NT2/D1 (cell line): ENCODE measurements around the gene HP1BP3.
"Not testable (repeated sequence)": the region's sequence is repeated elsewhere in the genome, so short reads cannot be mapped to it uniquely, and the experiment has no call there.

Source experiments
- DNase-seq: peaks from one replicate; pipeline ENCODE4 v3.0.0-alpha.2; 2011; ENCODE audit warnings: low read depth, low spot score
- H3K27me3 ChIP-seq: 2 replicates; pipeline ENCODE4 v1.6.0; 2011; ENCODE audit warnings: mild to moderate bottlenecking; ENCODE audit not compliant: insufficient read length, insufficient read depth
- H3K36me3 ChIP-seq: 2 replicates; pipeline ENCODE4 v1.6.1; 2011; ENCODE audit warnings: mild to moderate bottlenecking, low read length, mixed read lengths; ENCODE audit not compliant: insufficient read depth, insufficient read length
- H3K4me1 ChIP-seq: 2 replicates; pipeline ENCODE4 v1.5.1; 2011; ENCODE audit not compliant: insufficient read depth, insufficient read length
- H3K4me3 ChIP-seq: 2 replicates; pipeline ENCODE4 v1.5.1; 2011; ENCODE audit warnings: low read depth; ENCODE audit not compliant: insufficient read length
- H3K9ac ChIP-seq: 2 replicates; pipeline ENCODE4 v1.6.0; 2011; ENCODE audit warnings: low read depth; ENCODE audit not compliant: insufficient read length
- H3K9me3 ChIP-seq: 2 replicates; pipeline ENCODE4 v1.5.1; 2011; ENCODE audit warnings: mild to moderate bottlenecking, low read length; ENCODE audit not compliant: insufficient read depth
- SUZ12 ChIP-seq: IDR thresholded peaks from 2 replicates; pipeline ENCODE4 v1.6.1; 2011; ENCODE audit not compliant: insufficient read length, insufficient read depth; ENCODE audit errors: extremely low read depth
- YY1 ChIP-seq: IDR thresholded peaks from 2 replicates; pipeline ENCODE4 v1.6.1; 2011; ENCODE audit not compliant: insufficient read length, insufficient read depth
- ZNF274 ChIP-seq: IDR thresholded peaks from 2 replicates; pipeline ENCODE4 v1.6.1; 2011; ENCODE audit warnings: mild to moderate bottlenecking, low read depth, low read length

HP1BP3 gene

GRCh38 chr1:20821466-20821865 lies 34.4 kb upstream of the HP1BP3 start:
- Histone ChIP-seq H3K9ac (no peak overlapping the region), H3K9me3 (no peaks in the 10 kb centered on the region), H3K4me1 (no peaks in the 10 kb centered on the region), H3K36me3 (peaks cover 20% of the 10 kb centered on the region), H3K27me3 (no peaks in the 10 kb centered on the region), H3K4me3 (no peak overlapping the region)
- no peak for TF ChIP-seq SUZ12
- TF ChIP-seq YY1 = no peak
- no peak for TF ChIP-seq ZNF274
- no peak for DNase-seq

GRCh38 chr1:20819818-20820217 lies 32.7 kb upstream of the HP1BP3 start:
- Histone ChIP-seq H3K9me3 (no peaks in the 10 kb centered on the region), H3K36me3 (peaks cover 20% of the 10 kb centered on the region), H3K27me3 (no peaks in the 10 kb centered on the region), H3K4me1 (no peaks in the 10 kb centered on the region), H3K4me3 (no peak overlapping the region), H3K9ac (no peak overlapping the region)
- DNase-seq = no peak
- TF ChIP-seq SUZ12 = no peak
- TF ChIP-seq ZNF274 = no peak

- H3K36me3 ChIP-seq = peaks cover 2% of the 10 kb centered on the region
- H3K9me3 ChIP-seq = no peaks in the 10 kb centered on the region
- H3K4me3 ChIP-seq = no peak overlapping the region
- DNase-seq = no peak
- TF ChIP-seq YY1 (no peak), SUZ12 (no peak), ZNF274 (no peak)
- no peaks in the 10 kb centered on the region for H3K27me3 ChIP-seq
- H3K4me1 ChIP-seq = no peaks in the 10 kb centered on the region
- H3K9ac ChIP-seq = no peak overlapping the region
Measured at GRCh38 chr1:20814534-20814871, 27.4 kb upstream of the HP1BP3 start.

- no peak for TF ChIP-seq SUZ12
- no peak for TF ChIP-seq YY1
- TF ChIP-seq ZNF274 = no peak
- H3K9ac ChIP-seq = no peak overlapping the region
- peaks cover 4% of the 10 kb centered on the region for H3K36me3 ChIP-seq
- no peaks in the 10 kb centered on the region for H3K27me3 ChIP-seq
- H3K9me3 ChIP-seq = no peaks in the 10 kb centered on the region
- DNase-seq = no peak
- no peak overlapping the region for H3K4me3 ChIP-seq
- no peaks in the 10 kb centered on the region for H3K4me1 ChIP-seq
Measured at GRCh38 chr1:20811916-20812315, 24.8 kb upstream of the HP1BP3 start.

- no peak for DNase-seq
- H3K4me3 ChIP-seq = no peak overlapping the region
- no peaks in the 10 kb centered on the region for H3K9me3 ChIP-seq
- no peak overlapping the region for H3K9ac ChIP-seq
- H3K27me3 ChIP-seq = no peaks in the 10 kb centered on the region
- no peaks in the 10 kb centered on the region for H3K36me3 ChIP-seq
- no peak for TF ChIP-seq SUZ12
- TF ChIP-seq ZNF274 = no peak
- TF ChIP-seq YY1 = no peak
- H3K4me1 ChIP-seq = no peaks in the 10 kb centered on the region
Measured at GRCh38 chr1:20793236-20793635, 6.1 kb upstream of the HP1BP3 start.

- Histone ChIP-seq H3K9ac (no peak overlapping the region), H3K9me3 (no peaks in the 10 kb centered on the region), H3K4me3 (no peak overlapping the region), H3K27me3 (no peaks in the 10 kb centered on the region), H3K4me1 (no peaks in the 10 kb centered on the region), H3K36me3 (no peaks in the 10 kb centered on the region)
- no peak for TF ChIP-seq YY1
- no peak for TF ChIP-seq ZNF274
- TF ChIP-seq SUZ12 = no peak
- no peak for DNase-seq
Measured at GRCh38 chr1:20792196-20792595, 5.1 kb upstream of the HP1BP3 start.

GRCh38 chr1:20790785-20791184 lies 3.7 kb upstream of the HP1BP3 start:
- H3K9ac ChIP-seq = no peak overlapping the region
- H3K36me3 ChIP-seq = no peaks in the 10 kb centered on the region
- H3K27me3 ChIP-seq = no peaks in the 10 kb centered on the region
- H3K4me1 ChIP-seq = no peaks in the 10 kb centered on the region
- no peaks in the 10 kb centered on the region for H3K9me3 ChIP-seq
- DNase-seq = no peak
- H3K4me3 ChIP-seq = no peak overlapping the region
- TF ChIP-seq SUZ12 (no peak), YY1 (no peak), ZNF274 (no peak)

GRCh38 chr1:20789598-20789997 lies 2.5 kb upstream of the HP1BP3 start:
- not testable (repeated sequence) for H3K9ac ChIP-seq, H3K9me3 ChIP-seq, H3K4me1 ChIP-seq, H3K36me3 ChIP-seq, DNase-seq, H3K4me3 ChIP-seq, H3K27me3 ChIP-seq
